ENCODE results near the gene RBPJ. TPM values are rescaled to one million over a fixed set of nuclear protein-coding genes. Genes with fewer than 3 reads are reported as not detected.

RBPJ gene
- total RNA-seq, 1 donor from 2014 or later = 120 TPM

DNA sequence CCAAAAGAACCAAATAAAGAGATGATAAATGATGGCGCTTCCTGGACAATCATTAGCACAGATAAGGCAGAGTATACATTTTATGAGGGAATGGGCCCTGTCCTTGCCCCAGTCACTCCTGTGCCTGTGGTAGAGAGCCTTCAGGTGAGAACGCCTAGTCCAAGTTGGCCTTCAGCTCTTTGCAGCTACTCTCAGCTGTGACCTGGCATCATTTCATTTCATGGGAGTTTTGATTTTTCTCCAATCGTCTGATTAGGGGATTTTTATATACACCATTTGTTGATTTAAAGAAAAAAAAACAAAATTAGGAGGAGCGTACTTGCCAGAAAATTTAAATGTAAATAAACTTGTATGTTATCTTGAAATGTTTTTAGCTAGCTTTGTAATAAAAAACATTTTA is 109.1 kb downstream of the RBPJ start:
- Mint-ChIP-seq H3K4me3 (no peak overlapping the region), H3K27ac (no peak overlapping the region), H3K27me3 (ENCODE audit: insufficient read depth, low read depth) (no peaks in the 10 kb centered on the region), H3K9me3 (no peaks in the 10 kb centered on the region), H3K36me3 (peaks cover 19% of the 10 kb centered on the region), H3K4me1 (no peaks in the 10 kb centered on the region)
- no peak overlapping the region for H3K9ac ChIP-seq
- no peaks in the 10 kb centered on the region for H3K4me1 ChIP-seq
- no peaks in the 10 kb centered on the region for H3K27me3 ChIP-seq
- TF ChIP-seq EZH2phosphoT487 (IDR thresholded peaks at IDR 0.05) (no peak), EZH2 (IDR thresholded peaks at IDR 0.05) (no peak), CTCF (IDR thresholded peaks at IDR 0.05) (no peak)
- H3F3A ChIP-seq (ENCODE audit: low read depth) = no peaks in the 10 kb centered on the region
- H3K9me3 ChIP-seq (ENCODE audit: low read depth) = no peaks in the 10 kb centered on the region
- DNase-seq (ENCODE audit: low spot score) = no peak
- H4K20me1 ChIP-seq (ENCODE audit: low read depth) = no peaks in the 10 kb centered on the region
- peaks cover 42% of the 10 kb centered on the region for H3K36me3 ChIP-seq
- no peak overlapping the region for H3K4me3 ChIP-seq
- H2AFZ ChIP-seq (replicated peaks) = no peak overlapping the region
- H3K27ac ChIP-seq = no peak overlapping the region
- H3K4me2 ChIP-seq = no peak overlapping the region
- peaks cover 4% of the 10 kb centered on the region for H3K79me2 ChIP-seq (ENCODE audit: low read depth)

GRCh38 chr4:26431461-26432180 is 110.8 kb downstream of the RBPJ start:
- no peak overlapping the region for H3K27ac ChIP-seq
- no peak overlapping the region for H3K27ac Mint-ChIP-seq

DNA sequence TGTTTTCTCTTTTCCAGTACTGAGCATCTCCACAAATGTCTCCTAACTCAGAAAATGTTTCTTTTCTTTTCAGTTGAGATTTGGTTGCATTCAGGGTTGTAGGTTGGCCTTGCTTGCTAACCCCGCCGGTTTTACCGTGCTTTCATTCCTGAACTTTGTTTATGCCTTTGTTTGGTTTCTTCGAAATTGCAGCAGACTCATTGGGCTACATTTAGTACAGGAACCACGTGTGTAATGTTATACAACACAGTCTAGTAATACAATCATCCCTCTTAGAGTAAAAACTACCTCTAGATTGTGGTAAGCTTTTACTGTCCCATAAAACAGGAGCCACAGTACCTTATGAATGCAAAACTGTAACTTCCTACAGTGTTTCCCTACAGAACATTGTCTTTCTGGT is 111.6 kb downstream of the RBPJ start:
- H4K20me1 ChIP-seq (ENCODE audit: low read depth) = no peaks in the 10 kb centered on the region
- no peaks in the 10 kb centered on the region for H3K27me3 Mint-ChIP-seq (ENCODE audit: insufficient read depth, low read depth)
- H3K27ac ChIP-seq = no peak overlapping the region
- no peaks in the 10 kb centered on the region for H3K4me1 Mint-ChIP-seq
- no peaks in the 10 kb centered on the region for H3K4me1 ChIP-seq
- no peak overlapping the region for H3K4me2 ChIP-seq
- H3K9me3 ChIP-seq (ENCODE audit: low read depth) = no peaks in the 10 kb centered on the region
- no peak overlapping the region for H3K9ac ChIP-seq
- peaks cover 28% of the 10 kb centered on the region for H3K36me3 Mint-ChIP-seq
- H3K27me3 ChIP-seq = no peaks in the 10 kb centered on the region
- H3K9me3 Mint-ChIP-seq = no peaks in the 10 kb centered on the region
- H3F3A ChIP-seq (ENCODE audit: low read depth) = no peaks in the 10 kb centered on the region
- H2AFZ ChIP-seq (replicated peaks) = no peak overlapping the region
- no peak overlapping the region for H3K4me3 ChIP-seq
- H3K79me2 ChIP-seq (ENCODE audit: low read depth) = no peaks in the 10 kb centered on the region
- H3K36me3 ChIP-seq = peaks cover 28% of the 10 kb centered on the region
- no peak overlapping the region for H3K4me3 Mint-ChIP-seq
- DNase-seq (ENCODE audit: low spot score) = no peak
- H3K27ac Mint-ChIP-seq = no peak overlapping the region
- TF ChIP-seq EZH2 (IDR thresholded peaks at IDR 0.05) (no peak), EZH2phosphoT487 (IDR thresholded peaks at IDR 0.05) (no peak), CTCF (IDR thresholded peaks at IDR 0.05) (no peak)

More at GRCh38 chr4:26431461-26432180, 110.8 kb downstream of the RBPJ start:
- peaks cover 28% of the 10 kb centered on the region for H3K36me3 ChIP-seq
- H3K4me3 ChIP-seq = no peak overlapping the region
- H3K9ac ChIP-seq = no peak overlapping the region
- no peak for DNase-seq (ENCODE audit: low spot score)
- H3K79me2 ChIP-seq (ENCODE audit: low read depth) = peaks cover 4% of the 10 kb centered on the region
- Mint-ChIP-seq H3K27me3 (ENCODE audit: insufficient read depth, low read depth) (no peaks in the 10 kb centered on the region), H3K4me1 (no peaks in the 10 kb centered on the region), H3K4me3 (no peak overlapping the region), H3K36me3 (peaks cover 22% of the 10 kb centered on the region), H3K9me3 (no peaks in the 10 kb centered on the region)
- TF ChIP-seq EZH2phosphoT487 (IDR thresholded peaks at IDR 0.05) (no peak), EZH2 (IDR thresholded peaks at IDR 0.05) (no peak), CTCF (IDR thresholded peaks at IDR 0.05) (no peak)
- no peaks in the 10 kb centered on the region for H3F3A ChIP-seq (ENCODE audit: low read depth)
- H4K20me1 ChIP-seq (ENCODE audit: low read depth) = no peaks in the 10 kb centered on the region
- no peak overlapping the region for H3K4me2 ChIP-seq
- H3K4me1 ChIP-seq = no peaks in the 10 kb centered on the region
- H3K27me3 ChIP-seq = no peaks in the 10 kb centered on the region
- no peak overlapping the region for H2AFZ ChIP-seq (replicated peaks)
- no peaks in the 10 kb centered on the region for H3K9me3 ChIP-seq (ENCODE audit: low read depth)
